Activated CD8-positive, alpha-beta memory T cell treated with anti-CD3 and anti-CD28 coated beads for 36 hours (primary cell): ENCODE results near the gene TOM1L2. TPM values are rescaled to one million over a fixed set of nuclear protein-coding genes. Genes with fewer than 3 reads are reported as not detected.

Experiments
- CTCF ChIA-PET: fragments of 350-600 bp; sonication (Branson Sonifier 250); formaldehyde crosslinking; loops from one replicate; lab custom pipeline; 2021; ENCODE audit warnings: antibody characterized with exemption; lab: Charles Lee
- POLR2A ChIA-PET: fragments of 350-600 bp; sonication (Branson Sonifier 250); formaldehyde crosslinking; loops from one replicate; lab custom pipeline; 2021; ENCODE audit warnings: antibody characterized with exemption; lab: Charles Lee
- total RNA-seq, 2 experiments: library from RNA; stranded (reverse); gene quantifications; one replicate each; pipeline ENCODE4 v1.2.3, GENCODE V29; 2021

TOM1L2 gene
- total RNA-seq, 2 experiments from 2014 or later, result 7.9 to 9.8 TPM

GRCh38 chr17:17840751-17841591 lies 131.2 kb downstream of the TOM1L2 start:
- CTCF ChIA-PET, result interaction anchor here (0.8 to 3.6 kb wide), 3 partner anchors 9 to 158 kb away, joined by 3 to 17 read pairs (median 5); no protein-coding TSS in a partner anchor
- POLR2A ChIA-PET, result interaction anchor here (0.8 to 1.6 kb wide), 5 partner anchors 8 to 159 kb away, joined by 3 to 19 read pairs (median 6); no protein-coding TSS in a partner anchor

- CTCF ChIA-PET, result interaction anchor here (0.8 to 4.5 kb wide), 5 partner anchors 8 to 157 kb away, joined by 3 to 32 read pairs (median 5); no protein-coding TSS in a partner anchor
- POLR2A ChIA-PET, result interaction anchor here (0.8 to 2.0 kb wide), 6 partner anchors 8 to 158 kb away, joined by 3 to 19 read pairs (median 6); no protein-coding TSS in a partner anchor
These were observed 132.2 kb downstream of the TOM1L2 start for GRCh38 chr17:17839791-17840707.

- CTCF ChIA-PET, result interaction anchor here (0.9 to 4.5 kb wide), 6 partner anchors 9 to 45 kb away, joined by 3 to 32 read pairs (median 10); no protein-coding TSS in a partner anchor
- POLR2A ChIA-PET, result interaction anchor here (0.9 to 7.8 kb wide), 4 partner anchors 10 to 156 kb away, joined by 5 to 65 read pairs (median 8); partner anchors contain the start of genes DRC3 and TOM1L2
These were observed 133.9 kb downstream of the TOM1L2 start for GRCh38 chr17:17837966-17838962.

GRCh38 chr17:17837380-17837821 lies 134.8 kb downstream of the TOM1L2 start:
- ChIA-PET POLR2A (interaction anchor here (0.8 to 7.8 kb wide), 9 partner anchors 9 to 155 kb away, joined by 3 to 65 read pairs (median 9); partner anchors contain the start of genes DRC3 and TOM1L2), CTCF (interaction anchor here (0.9 to 4.5 kb wide), 5 partner anchors 8 to 44 kb away, joined by 3 to 32 read pairs (median 16); no protein-coding TSS in a partner anchor)

GRCh38 chr17:17836818-17837379 lies 135.3 kb downstream of the TOM1L2 start, which contains the start of gene SREBF1:
SREBF1 (minus strand) TSS chr17:17836986; CDS start chr17:17836817, 169 bp downstream.
- POLR2A ChIA-PET, result interaction anchor here (0.6 to 7.8 kb wide), 17 partner anchors 9 to 246 kb away, joined by 3 to 65 read pairs (median 6); no protein-coding TSS in a partner anchor
- CTCF ChIA-PET, result interaction anchor here (1.0 to 4.5 kb wide), 6 partner anchors 11 to 121 kb away, joined by 3 to 32 read pairs (median 10); no protein-coding TSS in a partner anchor

- CTCF ChIA-PET, result interaction anchor here (1.0 to 4.5 kb wide), 7 partner anchors 11 to 122 kb away, joined by 3 to 32 read pairs (median 6); no protein-coding TSS in a partner anchor
- POLR2A ChIA-PET, result interaction anchor here (0.5 to 7.8 kb wide), 20 partner anchors 8 to 245 kb away, joined by 3 to 65 read pairs (median 6); partner anchors contain the start of genes DRC3 and TOM1L2
These were observed 135.9 kb downstream of the TOM1L2 start for GRCh38 chr17:17836250-17836817.

- POLR2A ChIA-PET, result interaction anchor here (0.5 to 7.8 kb wide), 18 partner anchors 10 to 245 kb away, joined by 3 to 65 read pairs (median 6); partner anchors contain the start of genes DRC3 and TOM1L2
- CTCF ChIA-PET, result interaction anchor here (1.0 to 4.5 kb wide), 8 partner anchors 10 to 122 kb away, joined by 3 to 32 read pairs (median 6); no protein-coding TSS in a partner anchor
These were observed 136.6 kb downstream of the TOM1L2 start for GRCh38 chr17:17835415-17836249.

GRCh38 chr17:17834974-17835373 lies 137.2 kb downstream of the TOM1L2 start:
- ChIA-PET POLR2A (interaction anchor here (4.5 to 7.8 kb wide), 2 partner anchors 10 to 20 kb away, joined by 47 to 65 read pairs; no protein-coding TSS in a partner anchor), CTCF (interaction anchor here (1.3 to 2.3 kb wide), 3 partner anchors 9 to 26 kb away, joined by 3 to 4 read pairs (median 3); no protein-coding TSS in a partner anchor)

- ChIA-PET POLR2A (interaction anchor here (1.1 to 7.8 kb wide), 3 partner anchors 8 to 21 kb away, joined by 4 to 65 read pairs (median 47); no protein-coding TSS in a partner anchor), CTCF (interaction anchor here (1.3 to 2.3 kb wide), 4 partner anchors 8 to 27 kb away, joined by 3 to 5 read pairs (median 4); no protein-coding TSS in a partner anchor)
These were observed 138.4 kb downstream of the TOM1L2 start for GRCh38 chr17:17833658-17834357.

GRCh38 chr17:17832032-17832363 lies 140.2 kb downstream of the TOM1L2 start:
- ChIA-PET CTCF (no interaction called here), POLR2A (interaction anchor here (7.8 kb wide), 1 partner anchor 23 kb away, joined by 65 read pairs; no protein-coding TSS in a partner anchor)

- POLR2A ChIA-PET, result interaction anchor here (7.8 kb wide), 1 partner anchor 23 kb away, joined by 65 read pairs; no protein-coding TSS in a partner anchor
These were observed 140.8 kb downstream of the TOM1L2 start for GRCh38 chr17:17831208-17832031.

GRCh38 chr17:17830740-17831207 lies 141.4 kb downstream of the TOM1L2 start:
- POLR2A ChIA-PET, result interaction anchor here (1.4 kb wide), 1 partner anchor 24 kb away, joined by 3 read pairs; no protein-coding TSS in a partner anchor
- CTCF ChIA-PET, result interaction anchor here (1.1 kb wide), 1 partner anchor 29 kb away, joined by 3 read pairs; no protein-coding TSS in a partner anchor

More at GRCh38 chr17:17831208-17832031, 140.8 kb downstream of the TOM1L2 start:
- CTCF ChIA-PET, result interaction anchor here (1.1 kb wide), 1 partner anchor 28 kb away, joined by 3 read pairs; no protein-coding TSS in a partner anchor

GRCh38 chr17:17830269-17830567 lies 142.0 kb downstream of the TOM1L2 start:
- CTCF ChIA-PET, result interaction anchor here (1.1 kb wide), 1 partner anchor 29 kb away, joined by 3 read pairs; no protein-coding TSS in a partner anchor
- POLR2A ChIA-PET, result interaction anchor here (1.4 kb wide), 1 partner anchor 25 kb away, joined by 3 read pairs; no protein-coding TSS in a partner anchor
